Measurements from ENCODE around the gene SACS. TPM values are rescaled to one million over a fixed set of nuclear protein-coding genes. Genes with fewer than 3 reads are reported as not detected.
"Not testable (repeated sequence)": the region's sequence is repeated elsewhere in the genome, so short reads cannot be mapped to it uniquely, and the experiment has no call there.

SACS gene
- total RNA-seq, 2 donors from 2014 or later, result 8.6 to 10.5 TPM

- Histone ChIP-seq H3K9me3 (no peaks in the 10 kb centered on the region), H3K4me3 (no peak overlapping the region), H3K27ac (no peak overlapping the region), H3K36me3 (replicated peaks in 1 of 2; ENCODE audit: insufficient read depth in 1 of 2, low read depth in 2 of 2) (no peaks in the 10 kb centered on the region), H3K27me3 (no peaks in the 10 kb centered on the region), H3K4me1 (no peaks in the 10 kb centered on the region)
- DNase-seq (no peak), ATAC-seq (no peak)
- intact Hi-C loops (cut with DNase I), result no loop called here
- no peak for TF ChIP-seq POLR2A (IDR thresholded peaks at IDR 0.05)
- TF ChIP-seq CTCF (IDR thresholded peaks at IDR 0.05), result no peak
- 89 to 90% methylated on average over 5 of the region's 5 CpGs for WGBS, 2 donors
These were observed 25.5 kb downstream of the SACS start for GRCh38 chr13:23408026-23408425.

- ATAC-seq; H3K27ac ChIP-seq; H3K36me3 ChIP-seq (replicated peaks in 1 of 2; ENCODE audit: insufficient read depth in 1 of 2, low read depth in 2 of 2); H3K4me1 ChIP-seq; intact Hi-C loops (cut with DNase I); H3K9me3 ChIP-seq; H3K4me3 ChIP-seq; DNase-seq; H3K27me3 ChIP-seq: not testable (repeated sequence)
- 91 to 94% methylated on average over 2 of the region's 2 CpGs for WGBS, 2 donors
These were observed 32.3 kb downstream of the SACS start for GRCh38 chr13:23401156-23401555.

GRCh38 chr13:23399347-23399746 lies 34.2 kb downstream of the SACS start:
- DNase-seq (no peak), ATAC-seq (no peak)
- Histone ChIP-seq H3K27me3 (no peaks in the 10 kb centered on the region), H3K9me3 (no peaks in the 10 kb centered on the region), H3K36me3 (replicated peaks in 1 of 2; ENCODE audit: insufficient read depth in 1 of 2, low read depth in 2 of 2) (no peaks in the 10 kb centered on the region), H3K4me3 (no peak overlapping the region), H3K27ac (no peak overlapping the region), H3K4me1 (no peaks in the 10 kb centered on the region)
- intact Hi-C loops (cut with DNase I), result no loop called here
- no peak for TF ChIP-seq POLR2A (IDR thresholded peaks at IDR 0.05)
- no peak for TF ChIP-seq CTCF (IDR thresholded peaks at IDR 0.05)
- WGBS, 2 donors, result 71 to 88% methylated on average over 6 of the region's 6 CpGs

GRCh38 chr13:23394821-23395220 lies 38.7 kb downstream of the SACS start:
- H3K36me3 ChIP-seq (replicated peaks in 1 of 2; ENCODE audit: insufficient read depth in 1 of 2, low read depth in 2 of 2), result no peaks in the 10 kb centered on the region
- H3K4me1 ChIP-seq, result no peaks in the 10 kb centered on the region
- TF ChIP-seq CTCF (IDR thresholded peaks at IDR 0.05) (no peak), POLR2A (IDR thresholded peaks at IDR 0.05) (no peak)
- ATAC-seq (no peak), DNase-seq (no peak)
- WGBS, 2 donors, result 85 to 91% methylated on average over 4 of the region's 4 CpGs
- H3K27me3 ChIP-seq, result no peaks in the 10 kb centered on the region
- no peak overlapping the region for H3K27ac ChIP-seq
- H3K9me3 ChIP-seq, result no peaks in the 10 kb centered on the region
- H3K4me3 ChIP-seq, result no peak overlapping the region
- intact Hi-C loops (cut with DNase I), result no loop called here

GRCh38 chr13:23392925-23393645 lies 40.4 kb downstream of the SACS start:
- intact Hi-C loops (cut with DNase I), result no loop called here
- Histone ChIP-seq H3K4me1 (no peaks in the 10 kb centered on the region), H3K27me3 (no peaks in the 10 kb centered on the region), H3K4me3 (no peak overlapping the region), H3K27ac (no peak overlapping the region), H3K36me3 (replicated peaks in 1 of 2; ENCODE audit: insufficient read depth in 1 of 2, low read depth in 2 of 2) (no peaks in the 10 kb centered on the region), H3K9me3 (no peaks in the 10 kb centered on the region)
- DNase-seq, result no peak
- WGBS, 2 donors, result 79 to 85% methylated on average over 9 of the region's 9 CpGs
- ATAC-seq, result no peak
- no peak for TF ChIP-seq POLR2A (IDR thresholded peaks at IDR 0.05)

- no peak for TF ChIP-seq CTCF (IDR thresholded peaks at IDR 0.05)
- no peak for TF ChIP-seq POLR2A (IDR thresholded peaks at IDR 0.05)
- ATAC-seq, result no peak
- no peak overlapping the region for H3K27ac ChIP-seq
- no peaks in the 10 kb centered on the region for H3K27me3 ChIP-seq
- intact Hi-C loops (cut with DNase I), result no loop called here
- WGBS, 2 donors, result 77% methylated on average over 3 of the region's 3 CpGs
- DNase-seq, result no peak
- H3K4me1 ChIP-seq, result no peaks in the 10 kb centered on the region
- no peak overlapping the region for H3K4me3 ChIP-seq
- no peaks in the 10 kb centered on the region for H3K36me3 ChIP-seq (replicated peaks in 1 of 2; ENCODE audit: insufficient read depth in 1 of 2, low read depth in 2 of 2)
- no peaks in the 10 kb centered on the region for H3K9me3 ChIP-seq
These were observed 41.2 kb downstream of the SACS start for GRCh38 chr13:23392313-23392712.
